GM12875 (cell line): ENCODE measurements around the gene ZNF786.

Experiments
- H3K4me3 ChIP-seq: one replicate; pipeline ENCODE4 v1.5.1; 2011; ENCODE audit warnings: low read depth, low read length, control low read depth
- CTCF ChIP-seq: IDR thresholded peaks from 2 replicates; pipeline ENCODE4 v1.5.1; 2011; ENCODE audit warnings: low read depth, mild to moderate bottlenecking, control low read depth, inconsistent platforms, low read length, moderate library complexity, borderline replicate concordance; ENCODE audit not compliant: insufficient read depth

Gene ZNF786

GRCh38 chr7:149125863-149126661, 35.5 kb upstream of the ZNF786 start, which contains the start of gene ZNF425:
TSS of gene ZNF425 (minus strand) at chr7:149126324. CDS start at chr7:149126213, 111 bp downstream.
- H3K4me3 ChIP-seq: peak within 1 kb of the TSS; percentile 100
- peak; percentile 93 for TF ChIP-seq CTCF

GRCh38 chr7:149125189-149125862, 34.8 kb upstream of the ZNF786 start:
- peak overlapping the region; percentile 100 for H3K4me3 ChIP-seq
- TF ChIP-seq CTCF: no peak

- no peak overlapping the region for H3K4me3 ChIP-seq
Measured at GRCh38 chr7:149109969-149110368, 19.5 kb upstream of the ZNF786 start.

GRCh38 chr7:149104749-149105148, 14.2 kb upstream of the ZNF786 start:
- no peak for TF ChIP-seq CTCF
- no peak overlapping the region for H3K4me3 ChIP-seq

More at GRCh38 chr7:149109969-149110368, 19.5 kb upstream of the ZNF786 start:
- TF ChIP-seq CTCF: no peak

- no peak for TF ChIP-seq CTCF
Measured at GRCh38 chr7:149104214-149104613, 13.7 kb upstream of the ZNF786 start.

GRCh38 chr7:149103424-149103823, 12.9 kb upstream of the ZNF786 start:
- H3K4me3 ChIP-seq: no peak overlapping the region
- TF ChIP-seq CTCF: no peak

More at GRCh38 chr7:149104214-149104613, 13.7 kb upstream of the ZNF786 start:
- no peak overlapping the region for H3K4me3 ChIP-seq
